Type B pancreatic cell (in vitro differentiated cells): ENCODE data around the gene FRMD6. TPM values are rescaled to one million over a fixed set of nuclear protein-coding genes. Genes with fewer than 3 reads are reported as not detected.

Experiments used
- DNase-seq: peaks from one replicate; pipeline ENCODE4 v3.0.0; 2021; ENCODE audit warnings: mixed read lengths; ENCODE audit not compliant: unreplicated experiment; ENCODE audit errors: extremely low spot score
- H3K27ac Mint-ChIP-seq: 2 replicates; pipeline ENCODE4 v1.8.0; 2021; ENCODE audit warnings: mild to moderate bottlenecking, mixed read lengths
- H3K27me3 Mint-ChIP-seq: 2 replicates; pipeline ENCODE4 v1.8.0; 2021; ENCODE audit warnings: mixed read lengths
- H3K36me3 Mint-ChIP-seq: 2 replicates; pipeline ENCODE4 v1.8.0; 2021; ENCODE audit warnings: mixed read lengths
- H3K4me1 Mint-ChIP-seq: one replicate; pipeline ENCODE4 v1.8.0; 2021; ENCODE audit warnings: mixed read lengths; ENCODE audit not compliant: unreplicated experiment
- H3K4me3 Mint-ChIP-seq: 2 replicates; pipeline ENCODE4 v1.8.0; 2021; ENCODE audit warnings: mild to moderate bottlenecking, mixed read lengths
- H3K9me3 Mint-ChIP-seq: 2 replicates; pipeline ENCODE4 v1.8.0; 2021; ENCODE audit warnings: mixed read lengths
- total RNA-seq: library from RNA; stranded (reverse); gene quantifications from 2 replicates; pipeline ENCODE4 v1.2.1, GENCODE V29; 2021; ENCODE audit warnings: low replicate concordance
- TF ChIP-seq, protein P1 (sequence below): fragments of 200-600 bp; sonication (generic); conservative IDR thresholded peaks from 2 replicates; pipeline ENCODE4 v1.5.0; 2021; ENCODE audit warnings: antibody characterized with exemption, mild to moderate bottlenecking

Gene FRMD6
- total RNA-seq, 1 donor from 2014 or later = 71.3 TPM

DNA sequence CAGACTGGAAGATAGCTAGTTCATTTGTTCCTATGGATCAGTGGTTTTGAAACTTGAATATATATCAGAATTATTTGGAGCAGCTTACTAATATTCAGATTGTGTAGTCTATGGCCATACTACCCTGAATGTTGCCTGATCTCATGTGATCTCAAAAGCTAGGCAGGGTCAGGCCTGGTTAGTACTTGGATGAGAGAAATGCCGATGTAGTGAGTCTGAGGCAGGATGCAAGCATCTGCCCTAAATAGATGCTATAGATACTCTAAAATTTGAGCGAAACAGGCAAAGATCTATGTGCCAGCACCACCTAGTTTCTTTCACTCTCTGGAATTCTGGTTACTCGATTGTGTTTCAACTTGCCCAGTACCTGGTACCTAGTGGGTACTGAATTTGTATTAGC lies 40.9 kb downstream of the FRMD6 start:
- Mint-ChIP-seq H3K4me1 (no peaks in the 10 kb centered on the region), H3K36me3 (peaks cover 25% of the 10 kb centered on the region), H3K4me3 (no peak overlapping the region), H3K27ac (no peak overlapping the region), H3K9me3 (peaks cover 3% of the 10 kb centered on the region), H3K27me3 (no peaks in the 10 kb centered on the region)
- TF ChIP-seq, protein P1, sequence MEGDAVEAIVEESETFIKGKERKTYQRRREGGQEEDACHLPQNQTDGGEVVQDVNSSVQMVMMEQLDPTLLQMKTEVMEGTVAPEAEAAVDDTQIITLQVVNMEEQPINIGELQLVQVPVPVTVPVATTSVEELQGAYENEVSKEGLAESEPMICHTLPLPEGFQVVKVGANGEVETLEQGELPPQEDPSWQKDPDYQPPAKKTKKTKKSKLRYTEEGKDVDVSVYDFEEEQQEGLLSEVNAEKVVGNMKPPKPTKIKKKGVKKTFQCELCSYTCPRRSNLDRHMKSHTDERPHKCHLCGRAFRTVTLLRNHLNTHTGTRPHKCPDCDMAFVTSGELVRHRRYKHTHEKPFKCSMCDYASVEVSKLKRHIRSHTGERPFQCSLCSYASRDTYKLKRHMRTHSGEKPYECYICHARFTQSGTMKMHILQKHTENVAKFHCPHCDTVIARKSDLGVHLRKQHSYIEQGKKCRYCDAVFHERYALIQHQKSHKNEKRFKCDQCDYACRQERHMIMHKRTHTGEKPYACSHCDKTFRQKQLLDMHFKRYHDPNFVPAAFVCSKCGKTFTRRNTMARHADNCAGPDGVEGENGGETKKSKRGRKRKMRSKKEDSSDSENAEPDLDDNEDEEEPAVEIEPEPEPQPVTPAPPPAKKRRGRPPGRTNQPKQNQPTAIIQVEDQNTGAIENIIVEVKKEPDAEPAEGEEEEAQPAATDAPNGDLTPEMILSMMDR = no peak
- no peak for DNase-seq

- Mint-ChIP-seq H3K9me3 (no peaks in the 10 kb centered on the region), H3K27me3 (no peaks in the 10 kb centered on the region), H3K4me1 (peaks cover 4% of the 10 kb centered on the region), H3K27ac (no peak overlapping the region), H3K36me3 (peaks cover 30% of the 10 kb centered on the region), H3K4me3 (no peak overlapping the region)
- TF ChIP-seq, protein P1 = no peak
- no peak for DNase-seq
Observed at GRCh38 chr14:51697848-51698247, 46.1 kb downstream of the FRMD6 start.

DNA sequence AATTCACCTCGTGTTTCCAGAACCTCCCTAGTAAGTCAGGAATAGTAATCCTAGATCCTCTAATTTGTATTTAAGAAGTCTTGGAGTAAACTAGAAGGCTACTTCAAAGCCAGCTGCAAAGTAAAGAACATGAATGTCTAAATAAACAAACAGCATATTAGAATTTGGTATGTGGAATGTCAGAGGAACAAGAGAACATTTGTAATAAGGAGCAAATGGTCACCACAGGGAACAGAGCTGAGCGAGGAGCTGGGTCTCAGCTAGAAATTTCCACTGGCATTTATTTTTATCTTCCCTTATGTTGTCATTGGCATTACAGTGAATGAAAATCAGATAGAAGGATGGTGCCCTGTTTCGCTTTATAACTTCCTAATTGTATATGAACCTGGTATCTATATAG lies 50.2 kb downstream of the FRMD6 start:
- no peak for DNase-seq
- Mint-ChIP-seq H3K27me3 (no peaks in the 10 kb centered on the region), H3K4me3 (no peak overlapping the region), H3K36me3 (peaks cover 22% of the 10 kb centered on the region), H3K4me1 (peaks cover 4% of the 10 kb centered on the region), H3K9me3 (no peaks in the 10 kb centered on the region), H3K27ac (no peak overlapping the region)
- TF ChIP-seq, protein P1 = no peak

DNA sequence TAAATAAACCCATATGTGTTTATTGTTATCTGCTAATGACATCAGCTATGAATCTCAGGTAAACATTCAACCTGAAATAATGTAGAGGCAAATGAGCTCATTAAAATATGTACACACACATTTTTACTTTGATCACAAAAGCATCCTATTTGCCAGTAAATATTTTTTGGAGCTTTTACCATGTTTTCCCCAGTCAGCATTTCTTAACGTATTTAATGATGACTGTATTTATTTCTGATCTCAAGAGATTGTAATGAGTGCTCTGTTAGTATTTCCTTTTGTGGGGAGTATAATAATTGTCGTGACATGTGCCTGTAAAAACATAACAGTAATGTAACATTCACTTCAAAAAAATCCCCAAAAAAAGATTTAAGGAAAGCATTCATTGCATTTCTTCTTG lies 52.1 kb downstream of the FRMD6 start:
- Mint-ChIP-seq H3K27me3 (no peaks in the 10 kb centered on the region), H3K27ac (no peak overlapping the region), H3K36me3 (peaks cover 31% of the 10 kb centered on the region), H3K9me3 (no peaks in the 10 kb centered on the region), H3K4me3 (no peak overlapping the region), H3K4me1 (peaks cover 12% of the 10 kb centered on the region)
- DNase-seq = no peak
- TF ChIP-seq, protein P1 = no peak

- no peak overlapping the region for H3K4me3 Mint-ChIP-seq
- no peaks in the 10 kb centered on the region for H3K27me3 Mint-ChIP-seq
- TF ChIP-seq, protein P1 = no peak
- H3K4me1 Mint-ChIP-seq = peaks cover 12% of the 10 kb centered on the region
- no peak overlapping the region for H3K27ac Mint-ChIP-seq
- H3K36me3 Mint-ChIP-seq = peaks cover 28% of the 10 kb centered on the region
- no peaks in the 10 kb centered on the region for H3K9me3 Mint-ChIP-seq
- no peak for DNase-seq
Observed at GRCh38 chr14:51704545-51704944, 52.8 kb downstream of the FRMD6 start.

DNA sequence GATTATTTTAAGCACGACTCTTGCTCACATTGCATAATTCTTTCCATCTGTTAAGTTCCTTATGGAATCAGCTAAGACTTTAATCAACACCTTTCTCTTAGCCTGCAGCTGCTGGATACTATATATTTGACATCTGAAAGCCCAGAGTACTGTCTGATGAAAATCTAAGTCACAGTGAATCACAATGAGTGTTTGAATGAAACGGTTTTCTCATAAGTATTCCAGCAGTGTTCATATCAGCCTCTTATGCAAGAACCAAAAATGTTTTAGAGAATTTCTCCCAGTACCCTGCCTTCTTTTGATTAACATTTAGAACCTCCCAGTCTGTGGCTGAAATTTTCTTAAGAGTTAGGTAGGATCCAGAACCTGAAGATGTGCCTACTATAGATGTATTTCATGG lies 55.6 kb downstream of the FRMD6 start:
- TF ChIP-seq, protein P1 = no peak
- Mint-ChIP-seq H3K9me3 (no peaks in the 10 kb centered on the region), H3K36me3 (peaks cover 25% of the 10 kb centered on the region), H3K4me3 (no peak overlapping the region), H3K27me3 (no peaks in the 10 kb centered on the region), H3K27ac (no peak overlapping the region), H3K4me1 (peaks cover 8% of the 10 kb centered on the region)
- DNase-seq = no peak
